ENCODE results near the gene KCTD21. TPM values are rescaled to one million over a fixed set of nuclear protein-coding genes. Genes with fewer than 3 reads are reported as not detected.
A peak's percentile ranks its signal among the peaks of the same experiment; 100 is the strongest.

The KCTD21 gene
- total RNA-seq, 1 donor from 2014 or later: 10.7 TPM

DNA sequence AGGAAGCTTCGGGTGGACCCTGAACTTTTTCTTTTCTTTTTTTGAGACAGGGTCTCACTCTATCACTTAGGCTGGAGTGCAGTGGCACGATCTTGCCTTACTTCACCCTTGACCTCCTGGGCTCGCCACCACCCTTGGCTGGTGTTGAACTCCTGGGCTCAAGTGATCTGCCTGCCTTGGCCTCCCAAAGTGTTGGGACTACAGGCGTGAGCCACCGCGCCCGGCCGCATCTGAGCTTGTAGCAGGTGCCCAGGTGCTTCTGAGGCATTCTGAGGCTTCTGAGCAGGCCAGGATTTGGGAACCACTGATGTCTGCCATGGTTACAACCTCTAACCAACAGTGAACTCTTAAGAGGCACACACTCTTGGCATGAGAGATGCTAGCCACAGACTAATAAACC is 5.4 kb upstream of the KCTD21 start:
- TF ChIP-seq, protein P1, sequence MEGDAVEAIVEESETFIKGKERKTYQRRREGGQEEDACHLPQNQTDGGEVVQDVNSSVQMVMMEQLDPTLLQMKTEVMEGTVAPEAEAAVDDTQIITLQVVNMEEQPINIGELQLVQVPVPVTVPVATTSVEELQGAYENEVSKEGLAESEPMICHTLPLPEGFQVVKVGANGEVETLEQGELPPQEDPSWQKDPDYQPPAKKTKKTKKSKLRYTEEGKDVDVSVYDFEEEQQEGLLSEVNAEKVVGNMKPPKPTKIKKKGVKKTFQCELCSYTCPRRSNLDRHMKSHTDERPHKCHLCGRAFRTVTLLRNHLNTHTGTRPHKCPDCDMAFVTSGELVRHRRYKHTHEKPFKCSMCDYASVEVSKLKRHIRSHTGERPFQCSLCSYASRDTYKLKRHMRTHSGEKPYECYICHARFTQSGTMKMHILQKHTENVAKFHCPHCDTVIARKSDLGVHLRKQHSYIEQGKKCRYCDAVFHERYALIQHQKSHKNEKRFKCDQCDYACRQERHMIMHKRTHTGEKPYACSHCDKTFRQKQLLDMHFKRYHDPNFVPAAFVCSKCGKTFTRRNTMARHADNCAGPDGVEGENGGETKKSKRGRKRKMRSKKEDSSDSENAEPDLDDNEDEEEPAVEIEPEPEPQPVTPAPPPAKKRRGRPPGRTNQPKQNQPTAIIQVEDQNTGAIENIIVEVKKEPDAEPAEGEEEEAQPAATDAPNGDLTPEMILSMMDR (IDR thresholded peaks at IDR 0.05): no peak
- Mint-ChIP-seq H3K27me3 (ENCODE audit: unreplicated experiment) (no peaks in the 10 kb centered on the region), H3K36me3 (ENCODE audit: unreplicated experiment) (peaks cover 12% of the 10 kb centered on the region), H3K4me3 (ENCODE audit: unreplicated experiment) (no peak overlapping the region), H3K27ac (ENCODE audit: unreplicated experiment) (no peak overlapping the region), H3K4me1 (ENCODE audit: unreplicated experiment) (peaks cover 21% of the 10 kb centered on the region), H3K9me3 (ENCODE audit: unreplicated experiment) (no peaks in the 10 kb centered on the region)
- DNase-seq (ENCODE audit: extremely low spot score, unreplicated experiment): no peak

DNA sequence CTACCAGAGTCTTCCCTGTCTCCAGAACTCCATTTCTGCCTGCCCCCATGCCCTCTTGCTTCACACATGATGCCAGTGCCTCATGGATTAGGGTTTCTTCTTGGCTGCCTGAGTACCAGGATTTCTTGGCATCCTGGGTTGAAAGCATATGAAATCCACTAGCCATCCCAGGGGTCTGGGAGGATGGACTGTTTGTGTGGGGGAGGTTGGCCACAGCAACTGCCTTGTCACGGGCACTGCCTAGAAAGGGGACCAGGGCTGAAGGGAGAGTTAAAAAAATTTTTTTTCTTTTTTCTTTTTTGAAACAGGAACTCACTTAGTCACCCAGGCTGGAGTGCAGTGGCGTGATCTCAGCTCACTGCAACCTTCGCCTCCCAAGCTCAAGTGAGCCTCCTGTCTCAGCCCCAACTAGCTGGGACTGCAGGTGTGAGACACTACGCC is 4.5 kb upstream of the KCTD21 start:
- Mint-ChIP-seq H3K9me3 (ENCODE audit: unreplicated experiment) (no peaks in the 10 kb centered on the region), H3K4me3 (ENCODE audit: unreplicated experiment) (no peak overlapping the region), H3K36me3 (ENCODE audit: unreplicated experiment) (peaks cover 11% of the 10 kb centered on the region), H3K27ac (ENCODE audit: unreplicated experiment) (no peak overlapping the region), H3K27me3 (ENCODE audit: unreplicated experiment) (no peaks in the 10 kb centered on the region), H3K4me1 (ENCODE audit: unreplicated experiment) (peaks cover 25% of the 10 kb centered on the region)
- TF ChIP-seq, protein P1 (IDR thresholded peaks at IDR 0.05): no peak
- no peak for DNase-seq (ENCODE audit: extremely low spot score, unreplicated experiment)

DNA sequence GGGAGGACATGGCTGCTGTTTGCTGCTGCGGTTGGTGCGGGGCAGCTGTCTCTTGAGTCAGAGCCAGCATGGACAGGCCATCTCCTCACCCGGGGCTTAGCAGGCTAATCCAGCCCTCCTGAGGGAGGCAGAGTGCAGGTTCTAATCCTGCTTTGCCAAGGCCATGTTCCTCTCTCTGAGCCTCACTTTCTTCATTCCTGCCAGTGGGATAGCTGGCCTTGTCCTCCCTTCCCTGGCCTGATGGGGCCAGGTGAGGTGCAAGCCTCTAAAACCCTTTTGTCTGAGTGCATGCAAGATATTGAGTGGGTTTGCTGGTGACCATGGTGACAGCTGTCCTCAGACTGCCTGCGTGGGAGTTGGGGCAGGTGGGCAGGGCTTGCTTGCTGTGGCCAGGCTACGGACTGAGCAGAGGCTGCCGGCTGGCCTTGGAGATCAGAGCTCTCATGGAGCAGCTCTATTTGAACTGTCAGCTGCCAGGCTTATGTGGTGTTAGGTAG is 3.8 kb upstream of the KCTD21 start:
- Mint-ChIP-seq H3K36me3 (ENCODE audit: unreplicated experiment) (peaks cover 10% of the 10 kb centered on the region), H3K9me3 (ENCODE audit: unreplicated experiment) (no peaks in the 10 kb centered on the region), H3K4me1 (ENCODE audit: unreplicated experiment) (peaks cover 32% of the 10 kb centered on the region), H3K4me3 (ENCODE audit: unreplicated experiment) (no peak overlapping the region), H3K27me3 (ENCODE audit: unreplicated experiment) (no peaks in the 10 kb centered on the region), H3K27ac (ENCODE audit: unreplicated experiment) (no peak overlapping the region)
- TF ChIP-seq, protein P1 (IDR thresholded peaks at IDR 0.05): no peak
- DNase-seq (ENCODE audit: extremely low spot score, unreplicated experiment): no peak

DNA sequence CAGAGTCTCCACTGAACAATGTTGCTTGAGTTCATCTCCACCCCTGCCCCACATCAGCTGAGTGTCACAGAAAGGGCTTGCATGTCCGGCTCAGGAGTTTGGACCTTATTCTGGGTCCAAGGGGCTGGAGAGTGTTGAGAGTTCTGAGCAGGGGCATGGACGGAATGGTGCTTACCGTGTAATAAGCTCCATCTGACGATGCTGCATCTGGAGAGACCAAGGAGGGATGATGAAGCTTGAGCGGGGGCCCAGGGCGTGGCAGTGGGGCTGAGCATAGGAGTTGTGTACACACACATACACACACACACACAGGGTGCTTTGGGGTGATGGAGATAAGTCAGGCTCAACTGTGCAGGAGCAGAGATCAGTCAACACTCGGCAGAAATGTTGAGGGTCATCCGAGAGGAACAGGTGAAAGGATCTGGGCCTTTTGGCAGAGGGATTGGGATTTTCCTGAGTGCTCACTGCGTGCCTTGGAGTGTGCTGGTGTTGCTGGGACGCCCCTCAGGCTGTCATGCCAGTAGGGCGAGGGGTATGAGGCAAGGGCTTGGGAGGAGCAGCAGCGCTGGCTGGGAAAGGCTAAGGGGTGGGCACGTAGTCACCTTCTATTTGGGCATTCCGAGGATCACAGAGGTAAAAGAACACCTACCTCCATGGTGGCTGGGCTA is 2.6 kb upstream of the KCTD21 start:
- H3K27ac Mint-ChIP-seq (ENCODE audit: unreplicated experiment): no peak overlapping the region
- H3K4me3 Mint-ChIP-seq (ENCODE audit: unreplicated experiment): no peak overlapping the region
- no peaks in the 10 kb centered on the region for H3K9me3 Mint-ChIP-seq (ENCODE audit: unreplicated experiment)
- peaks cover 44% of the 10 kb centered on the region for H3K4me1 Mint-ChIP-seq (ENCODE audit: unreplicated experiment)
- DNase-seq (ENCODE audit: extremely low spot score, unreplicated experiment): no peak
- peaks cover 6% of the 10 kb centered on the region for H3K36me3 Mint-ChIP-seq (ENCODE audit: unreplicated experiment)
- H3K27me3 Mint-ChIP-seq (ENCODE audit: unreplicated experiment): no peaks in the 10 kb centered on the region
- TF ChIP-seq, protein P1 (IDR thresholded peaks at IDR 0.05): no peak

DNA sequence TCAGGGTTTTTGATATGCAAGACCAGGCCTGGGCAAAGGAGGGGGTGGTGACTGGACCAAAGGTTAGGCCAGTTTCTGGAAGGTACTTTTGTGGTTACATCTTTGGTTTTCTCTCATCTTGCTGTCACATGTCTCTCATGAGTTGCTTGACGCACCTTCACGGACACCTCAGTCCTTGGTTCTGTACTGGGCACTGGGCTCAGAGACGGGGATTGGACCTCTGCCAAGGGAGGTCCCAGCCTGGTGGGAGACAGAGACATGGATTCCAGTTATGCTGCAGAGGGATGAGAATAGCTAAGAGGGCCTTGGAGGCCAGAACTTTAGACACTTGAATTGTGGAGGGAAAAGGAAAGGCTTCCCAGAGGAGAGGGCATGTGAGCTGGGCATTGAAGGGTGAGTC is 1.9 kb upstream of the KCTD21 start:
- Mint-ChIP-seq H3K27me3 (ENCODE audit: unreplicated experiment) (no peaks in the 10 kb centered on the region), H3K27ac (ENCODE audit: unreplicated experiment) (no peak overlapping the region)

More for the DNA sequence above, 1.9 kb upstream of the KCTD21 start:
- peaks cover 48% of the 10 kb centered on the region for H3K4me1 Mint-ChIP-seq (ENCODE audit: unreplicated experiment)
- TF ChIP-seq, protein P1 (IDR thresholded peaks at IDR 0.05): no peak
- no peaks in the 10 kb centered on the region for H3K9me3 Mint-ChIP-seq (ENCODE audit: unreplicated experiment)
- peaks cover 5% of the 10 kb centered on the region for H3K36me3 Mint-ChIP-seq (ENCODE audit: unreplicated experiment)
- no peak for DNase-seq (ENCODE audit: extremely low spot score, unreplicated experiment)
- peak overlapping the region; percentile 99 for H3K4me3 Mint-ChIP-seq (ENCODE audit: unreplicated experiment)

All from osteocyte (in vitro differentiated cells).